Stomach smooth muscle (tissue), 2 donors: ENCODE results near the gene NENF.

Source experiments
- H3K27ac ChIP-seq: one replicate; pipeline ENCODE4 v1.7.0; 2013; ENCODE audit warnings: mild to moderate bottlenecking, low read length, inconsistent platforms
- H3K27me3 ChIP-seq, 2 donors: one replicate each; pipeline ENCODE4 v1.7.0; 2013; ENCODE audit warnings: low read length in 2 of 2; ENCODE audit not compliant: insufficient read depth in 2 of 2, control insufficient read depth in 1 of 2
- H3K36me3 ChIP-seq, 2 donors: one replicate each; pipeline ENCODE4 v1.7.0; 2013; ENCODE audit warnings: low read length in 2 of 2; ENCODE audit not compliant: control insufficient read depth in 2 of 2, insufficient read depth in 2 of 2
- H3K4me1 ChIP-seq: one replicate; pipeline ENCODE4 v1.7.0; 2013; ENCODE audit warnings: low read length; ENCODE audit not compliant: control insufficient read depth, insufficient read depth
- H3K4me3 ChIP-seq, 2 donors: one replicate each; pipeline ENCODE4 v1.7.0; 2013; ENCODE audit warnings: low read length in 2 of 2
- H3K9ac ChIP-seq, 2 donors: one replicate each; pipeline ENCODE4 v1.7.0; 2013; ENCODE audit warnings: low read length in 2 of 2, mild to moderate bottlenecking in 1 of 2
- H3K9me3 ChIP-seq, 2 donors: one replicate each; pipeline ENCODE4 v1.7.0; 2013; ENCODE audit warnings: low read length in 2 of 2; ENCODE audit not compliant: control insufficient read depth in 2 of 2
- donor health status: healthy.
- donor health status: Pancreatic carcinoma.

The NENF gene

GRCh38 chr1:212431644-212432043 lies 1.1 kb upstream of the NENF start:
- Histone ChIP-seq H3K9me3 (no peaks in the 10 kb centered on the region), H3K36me3 (no peaks in the 10 kb centered on the region), H3K27ac (no peak overlapping the region)

GRCh38 chr1:212432272-212432660 lies 454 bp upstream of the NENF start:
- peak overlapping the region; percentile 5 to 80 for H3K4me3 ChIP-seq
- H3K4me1 ChIP-seq: peaks cover 16% of the 10 kb centered on the region
- H3K9me3 ChIP-seq: no peaks in the 10 kb centered on the region
- H3K27ac ChIP-seq: peak overlapping the region; percentile 2
- H3K27me3 ChIP-seq: no peaks in the 10 kb centered on the region
- peak overlapping the region; percentile 6 to 16 for H3K9ac ChIP-seq
- no peaks in the 10 kb centered on the region for H3K36me3 ChIP-seq

More at GRCh38 chr1:212431644-212432043, 1.1 kb upstream of the NENF start:
- H3K4me3 ChIP-seq: no peak overlapping the region
- no peak overlapping the region for H3K9ac ChIP-seq
- peaks cover 16% of the 10 kb centered on the region for H3K4me1 ChIP-seq
- no peaks in the 10 kb centered on the region for H3K27me3 ChIP-seq

GRCh38 chr1:212433577-212434462 lies 1.1 kb downstream of the NENF start:
- H3K27ac ChIP-seq: peak overlapping the region; percentile 70

GRCh38 chr1:212434992-212435391 lies 2.3 kb downstream of the NENF start:
- no peaks in the 10 kb centered on the region for H3K36me3 ChIP-seq
- H3K27ac ChIP-seq: no peak overlapping the region
- peak overlapping the region in 1 of 2 donors; percentile 8 for H3K4me3 ChIP-seq
- no peak overlapping the region for H3K9ac ChIP-seq
- H3K27me3 ChIP-seq: no peaks in the 10 kb centered on the region
- H3K4me1 ChIP-seq: peaks cover 19% of the 10 kb centered on the region
- H3K9me3 ChIP-seq: no peaks in the 10 kb centered on the region

More at GRCh38 chr1:212433577-212434462, 1.1 kb downstream of the NENF start:
- H3K9me3 ChIP-seq: no peaks in the 10 kb centered on the region
- H3K27me3 ChIP-seq: no peaks in the 10 kb centered on the region
- H3K4me3 ChIP-seq: peak overlapping the region; percentile 61 to 80
- no peaks in the 10 kb centered on the region for H3K36me3 ChIP-seq
- peak overlapping the region; percentile 72 to 75 for H3K9ac ChIP-seq
- peaks cover 19% of the 10 kb centered on the region for H3K4me1 ChIP-seq

GRCh38 chr1:212437179-212437798 lies 4.6 kb downstream of the NENF start:
- no peak overlapping the region for H3K27ac ChIP-seq
- no peaks in the 10 kb centered on the region for H3K36me3 ChIP-seq
- H3K4me3 ChIP-seq: no peak overlapping the region
- H3K27me3 ChIP-seq: no peaks in the 10 kb centered on the region
- no peak overlapping the region for H3K9ac ChIP-seq
- H3K4me1 ChIP-seq: peaks cover 16% of the 10 kb centered on the region
- H3K9me3 ChIP-seq: no peaks in the 10 kb centered on the region

GRCh38 chr1:212438831-212439237 lies 6.1 kb downstream of the NENF start:
- H3K27ac ChIP-seq: no peak overlapping the region
- H3K9ac ChIP-seq: no peak overlapping the region
- H3K36me3 ChIP-seq: no peaks in the 10 kb centered on the region
- no peaks in the 10 kb centered on the region for H3K9me3 ChIP-seq
- no peaks in the 10 kb centered on the region for H3K27me3 ChIP-seq
- peaks cover 12% of the 10 kb centered on the region for H3K4me1 ChIP-seq
- no peak overlapping the region for H3K4me3 ChIP-seq

GRCh38 chr1:212440419-212440818 lies 7.7 kb downstream of the NENF start:
- Histone ChIP-seq H3K4me1 (peaks cover 5% of the 10 kb centered on the region), H3K4me3 (no peak overlapping the region), H3K36me3 (peaks cover 7 to 11% of the 10 kb centered on the region in 2 donors), H3K27ac (no peak overlapping the region), H3K27me3 (no peaks in the 10 kb centered on the region), H3K9ac (no peak overlapping the region), H3K9me3 (no peaks in the 10 kb centered on the region)

- Histone ChIP-seq H3K27me3 (no peaks in the 10 kb centered on the region), H3K4me3 (no peak overlapping the region), H3K9ac (no peak overlapping the region), H3K27ac (no peak overlapping the region), H3K9me3 (no peaks in the 10 kb centered on the region), H3K36me3 (peaks cover 14 to 15% of the 10 kb centered on the region in 2 donors), H3K4me1 (peaks cover 3% of the 10 kb centered on the region)
Measured at GRCh38 chr1:212442408-212442807, 9.7 kb downstream of the NENF start.

GRCh38 chr1:212446333-212446732 lies 13.6 kb downstream of the NENF start:
- no peaks in the 10 kb centered on the region for H3K27me3 ChIP-seq
- peaks cover 14 to 19% of the 10 kb centered on the region in 2 donors for H3K36me3 ChIP-seq
- H3K4me3 ChIP-seq: no peak overlapping the region
- H3K9ac ChIP-seq: no peak overlapping the region
- no peak overlapping the region for H3K27ac ChIP-seq
- no peaks in the 10 kb centered on the region for H3K9me3 ChIP-seq
- H3K4me1 ChIP-seq: peaks cover 6% of the 10 kb centered on the region

GRCh38 chr1:212447478-212447877 lies 14.8 kb downstream of the NENF start:
- Histone ChIP-seq H3K27me3 (no peaks in the 10 kb centered on the region), H3K4me3 (no peak overlapping the region), H3K27ac (no peak overlapping the region), H3K36me3 (peaks cover 14 to 19% of the 10 kb centered on the region in 2 donors), H3K4me1 (peaks cover 15% of the 10 kb centered on the region), H3K9ac (no peak overlapping the region), H3K9me3 (no peaks in the 10 kb centered on the region)
